Retinal pigment epithelial cell (primary cell): ENCODE results near the gene RORB.

ENCODE experiments used
- DNase-seq: peaks from one replicate; pipeline ENCODE4 v3.0.0-alpha.2; 2010; ENCODE audit warnings: low read depth
- H3K4me3 ChIP-seq: 2 replicates; pipeline ENCODE4 v1.5.1; 2011; ENCODE audit warnings: mild to moderate bottlenecking, low read length, control low read depth, moderate library complexity
- CTCF ChIP-seq: conservative IDR thresholded peaks from 2 replicates; pipeline ENCODE4 v1.5.1; 2011; ENCODE audit warnings: low read depth, low read length, control low read depth, inconsistent platforms

The RORB gene

GRCh38 chr9:74630228-74630627 is 133.1 kb downstream of the RORB start:
- no peak for DNase-seq
- TF ChIP-seq CTCF: no peak
- no peak overlapping the region for H3K4me3 ChIP-seq

DNA sequence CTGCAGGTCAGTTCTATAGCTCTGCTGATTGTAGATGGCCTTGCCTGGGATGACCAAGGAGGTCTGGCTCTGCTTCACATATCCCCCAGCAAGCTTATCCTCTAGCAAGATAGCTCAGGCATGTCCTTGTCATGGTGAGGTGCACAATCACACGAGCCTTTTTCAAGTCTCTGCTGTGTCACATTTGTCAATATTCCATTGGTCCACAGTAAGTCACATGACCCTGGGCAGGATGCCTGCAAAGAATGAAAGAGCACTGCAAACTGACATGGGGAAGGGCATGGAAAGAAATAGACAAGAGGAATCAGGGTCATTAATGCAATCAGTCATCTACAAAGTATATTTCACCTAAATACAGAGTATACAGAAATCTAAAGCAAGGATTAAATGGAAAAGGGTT is 142.0 kb downstream of the RORB start:
- TF ChIP-seq CTCF: no peak
- no peak overlapping the region for H3K4me3 ChIP-seq

GRCh38 chr9:74642376-74642775 is 145.2 kb downstream of the RORB start:
- no peak for DNase-seq
- no peak for TF ChIP-seq CTCF
- H3K4me3 ChIP-seq: no peak overlapping the region

More for the DNA sequence above, 142.0 kb downstream of the RORB start:
- no peak for DNase-seq

GRCh38 chr9:74643303-74643923 is 146.3 kb downstream of the RORB start:
- no peak for DNase-seq
- H3K4me3 ChIP-seq: no peak overlapping the region
- no peak for TF ChIP-seq CTCF

DNA sequence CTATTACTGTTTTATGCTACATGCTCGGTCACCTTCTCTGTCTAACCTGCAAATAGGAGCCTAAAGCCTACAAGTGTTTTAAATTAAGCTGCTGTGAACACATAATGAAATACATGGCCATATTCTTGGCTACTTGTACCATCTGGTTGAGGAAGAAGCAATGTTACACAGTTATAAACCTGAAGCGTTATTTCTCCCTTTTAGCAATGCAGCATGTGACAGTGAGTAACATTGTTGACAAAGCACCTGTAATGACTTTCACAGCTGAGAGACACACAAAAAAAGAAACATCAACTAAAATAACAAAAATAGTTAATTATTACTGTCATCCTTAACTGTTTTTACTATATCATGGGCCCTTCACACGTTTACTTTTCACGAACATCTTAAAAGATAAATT is 146.9 kb downstream of the RORB start:
- no peak overlapping the region for H3K4me3 ChIP-seq
- no peak for TF ChIP-seq CTCF
- DNase-seq: no peak

DNA sequence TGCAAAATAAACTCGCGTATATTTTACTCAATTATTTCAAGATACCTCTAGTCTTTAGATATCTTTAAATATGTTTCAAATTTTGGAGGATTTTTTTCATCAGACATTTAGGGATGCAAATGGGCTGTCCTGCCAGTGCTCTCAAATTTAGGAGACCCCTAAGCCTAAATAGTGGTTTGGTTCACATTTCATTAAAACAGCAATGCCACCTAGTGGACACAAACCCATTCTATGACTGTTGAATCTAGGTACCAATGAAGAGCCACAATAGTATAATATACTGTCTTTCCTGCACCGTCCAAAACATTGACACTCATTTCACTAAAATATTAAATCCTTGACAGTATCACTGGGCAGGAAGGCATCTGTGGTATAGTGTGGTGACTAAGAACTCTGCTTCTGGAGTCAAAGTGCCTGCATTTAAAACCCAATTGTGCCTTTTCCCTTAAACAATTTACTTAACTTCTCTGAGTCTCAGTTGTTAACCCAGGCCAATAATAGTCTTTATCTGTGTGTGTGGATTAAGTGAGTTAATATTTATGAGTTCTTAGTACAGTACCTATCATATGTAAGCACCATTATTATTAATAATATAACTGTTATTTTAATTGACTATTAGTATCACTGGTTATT is 148.0 kb downstream of the RORB start:
- DNase-seq: no peak
- peak; percentile 77 for TF ChIP-seq CTCF
- H3K4me3 ChIP-seq: no peak overlapping the region

DNA sequence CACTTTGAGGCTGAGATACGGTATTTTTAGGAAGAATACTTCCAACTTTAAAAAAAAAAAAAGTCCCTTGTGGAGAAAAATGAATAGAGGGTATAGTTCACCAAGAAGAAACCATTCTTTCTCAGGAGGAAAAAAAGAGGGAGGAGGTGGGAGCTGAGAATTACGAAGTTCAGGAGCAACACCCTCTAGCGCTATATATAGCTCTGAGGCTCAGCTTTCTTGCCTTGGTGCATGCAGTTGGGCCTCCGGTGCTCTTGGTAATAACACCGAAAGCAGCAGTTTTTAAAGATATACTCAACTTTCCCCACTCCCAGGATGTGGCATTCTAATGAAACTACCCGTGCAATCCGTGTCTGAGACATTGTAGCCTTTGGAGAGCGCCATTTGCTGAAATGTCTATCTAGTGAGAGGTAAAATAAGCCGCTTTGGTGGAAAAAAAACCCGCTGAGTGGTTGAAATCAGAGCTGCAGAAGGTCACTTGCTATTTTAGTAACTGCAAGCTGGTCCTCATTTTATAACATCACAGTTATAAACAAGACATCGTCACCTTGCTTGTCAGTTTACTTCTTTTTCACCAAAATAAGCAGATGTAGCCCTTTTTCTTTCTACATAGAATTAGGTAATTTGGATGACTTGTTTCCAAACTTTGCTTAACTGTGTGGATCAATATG is 156.4 kb downstream of the RORB start:
- no peak overlapping the region for H3K4me3 ChIP-seq
- TF ChIP-seq CTCF: no peak
- DNase-seq: no peak
